Measurements from ENCODE around the gene PNMA6A.
"Not testable (repeated sequence)": the region's sequence is repeated elsewhere in the genome, so short reads cannot be mapped to it uniquely, and the experiment has no call there.

Gene PNMA6A

GRCh38 chrX:153071909-153072583 is at the start of gene PNMA6A:
PNMA6A (plus strand) TSS chrX:153072454; CDS start chrX:153073063, 609 bp downstream.
- not testable (repeated sequence) for DNase-seq (ENCODE audit: low spot score)

- not testable (repeated sequence) for DNase-seq (ENCODE audit: low spot score)
These were observed 45.8 kb upstream of the PNMA6A start for GRCh38 chrX:153026501-153026900.

GRCh38 chrX:153028487-153028886 is 43.8 kb upstream of the PNMA6A start:
- DNase-seq (ENCODE audit: low spot score): not testable (repeated sequence)

- no peak for DNase-seq (ENCODE audit: low spot score)
These were observed 43.1 kb upstream of the PNMA6A start for GRCh38 chrX:153029162-153029561.

GRCh38 chrX:153029875-153030274 is 42.4 kb upstream of the PNMA6A start:
- DNase-seq (ENCODE audit: low spot score): no peak

- DNase-seq (ENCODE audit: low spot score): no peak
These were observed 41.5 kb upstream of the PNMA6A start for GRCh38 chrX:153030801-153031200.

GRCh38 chrX:153032397-153033118 is 39.7 kb upstream of the PNMA6A start:
- peak; percentile 62 for DNase-seq (ENCODE audit: low spot score)

GRCh38 chrX:153049093-153049492 is 23.2 kb upstream of the PNMA6A start:
- DNase-seq (ENCODE audit: low spot score): no peak

- DNase-seq (ENCODE audit: low spot score): no peak
These were observed 19.7 kb upstream of the PNMA6A start for GRCh38 chrX:153052534-153052933.

- DNase-seq (ENCODE audit: low spot score): no peak
These were observed 16.1 kb upstream of the PNMA6A start, which contains the start of gene PNMA3 for GRCh38 chrX:153055871-153056749. PNMA3 (plus strand) TSS chrX:153056470; CDS start chrX:153057056, 586 bp downstream.

- DNase-seq (ENCODE audit: low spot score): no peak
These were observed 15.0 kb upstream of the PNMA6A start for GRCh38 chrX:153057281-153057680.

- DNase-seq (ENCODE audit: low spot score): no peak
These were observed 12.8 kb upstream of the PNMA6A start for GRCh38 chrX:153059191-153060094.

- DNase-seq (ENCODE audit: low spot score): no peak
These were observed 12.2 kb upstream of the PNMA6A start for GRCh38 chrX:153060095-153060445.

GRCh38 chrX:153061732-153062131 is 10.5 kb upstream of the PNMA6A start:
- no peak for DNase-seq (ENCODE audit: low spot score)

- DNase-seq (ENCODE audit: low spot score): no peak
These were observed 8.9 kb upstream of the PNMA6A start for GRCh38 chrX:153063315-153063714.

GRCh38 chrX:153064061-153064460 is 8.2 kb upstream of the PNMA6A start:
- DNase-seq (ENCODE audit: low spot score): no peak

- DNase-seq (ENCODE audit: low spot score): no peak
These were observed 6.9 kb upstream of the PNMA6A start for GRCh38 chrX:153065389-153065788.

GRCh38 chrX:153066402-153066801 is 5.9 kb upstream of the PNMA6A start:
- not testable (repeated sequence) for DNase-seq (ENCODE audit: low spot score)

- not testable (repeated sequence) for DNase-seq (ENCODE audit: low spot score)
These were observed 1.1 kb downstream of the PNMA6A start for GRCh38 chrX:153073331-153073730.

GRCh38 chrX:153074262-153074899 is 2.1 kb downstream of the PNMA6A start:
- DNase-seq (ENCODE audit: low spot score): no peak

GRCh38 chrX:153074935-153075334 is 2.7 kb downstream of the PNMA6A start:
- no peak for DNase-seq (ENCODE audit: low spot score)

Data from Ammon's horn (tissue), 1 donor.